H9 (cell line): ENCODE results near the gene ITPRID2. TPM values are rescaled to one million over a fixed set of nuclear protein-coding genes. Genes with fewer than 3 reads are reported as not detected.

Experiments
- DNase-seq: peaks from one replicate; pipeline ENCODE4 v3.0.0-alpha.2; 2017
- H2AFZ ChIP-seq: one replicate; pipeline ENCODE4 v1.6.1; 2013; ENCODE audit warnings: mild to moderate bottlenecking, low read length, control low read depth, moderate library complexity
- H2AK5ac ChIP-seq: 2 replicates; pipeline ENCODE4 v1.6.1; 2013; ENCODE audit warnings: low read length, control low read depth, mixed read lengths; ENCODE audit not compliant: insufficient read length
- H2BK120ac ChIP-seq: one replicate; pipeline ENCODE4 v1.6.1; 2013; ENCODE audit warnings: low read depth, mild to moderate bottlenecking, low read length, control low read depth, inconsistent platforms; ENCODE audit not compliant: poor library complexity, severe bottlenecking
- H2BK12ac ChIP-seq: 2 replicates; pipeline ENCODE4 v1.6.1; 2013; ENCODE audit warnings: low read length, control low read depth, mixed read lengths, low read depth; ENCODE audit not compliant: insufficient read length
- H2BK15ac ChIP-seq: 2 replicates; pipeline ENCODE4 v1.6.1; 2013; ENCODE audit warnings: low read depth, low read length, control low read depth
- H2BK20ac ChIP-seq: one replicate; pipeline ENCODE4 v1.6.1; 2013; ENCODE audit warnings: low read depth, mild to moderate bottlenecking, low read length, control low read depth, inconsistent platforms; ENCODE audit not compliant: poor library complexity, severe bottlenecking
- H2BK5ac ChIP-seq: 2 replicates; pipeline ENCODE4 v1.6.1; 2013; ENCODE audit warnings: low read length, control low read depth, mixed read lengths; ENCODE audit not compliant: insufficient read length
- H3K14ac ChIP-seq: 2 replicates; pipeline ENCODE4 v1.6.1; 2013; ENCODE audit warnings: low read length, control low read depth; ENCODE audit not compliant: insufficient read depth
- H3K18ac ChIP-seq: 2 replicates; pipeline ENCODE4 v1.6.1; 2013; ENCODE audit warnings: low read depth, mild to moderate bottlenecking, mixed read lengths, low read length, control low read depth; ENCODE audit not compliant: insufficient read length
- H3K23ac ChIP-seq: 2 replicates; pipeline ENCODE4 v1.6.1; 2013; ENCODE audit warnings: low read length, control low read depth, mixed read lengths, low read depth; ENCODE audit not compliant: insufficient read length
- H3K23me2 ChIP-seq: 2 replicates; pipeline ENCODE4 v1.6.1; 2013; ENCODE audit warnings: low read depth, mild to moderate bottlenecking, mixed read lengths, low read length, control low read depth; ENCODE audit not compliant: insufficient read length, poor library complexity, severe bottlenecking
- H3K27ac ChIP-seq: 2 replicates; pipeline ENCODE4 v1.5.1; 2013; ENCODE audit warnings: low read length, control low read depth, mixed read lengths, low read depth; ENCODE audit not compliant: insufficient read length
- H3K27me3 ChIP-seq: 2 replicates; pipeline ENCODE4 v1.6.1; 2013; ENCODE audit warnings: low read length, control low read depth, inconsistent platforms; ENCODE audit not compliant: insufficient read depth
- H3K4ac ChIP-seq: 2 replicates; pipeline ENCODE4 v1.6.1; 2013; ENCODE audit warnings: low read depth, mild to moderate bottlenecking, control low read depth, inconsistent platforms, low read length, moderate library complexity
- H3K4me1 ChIP-seq: 2 replicates; pipeline ENCODE4 v1.6.1; 2013; ENCODE audit warnings: low read length, control low read depth, inconsistent platforms; ENCODE audit not compliant: insufficient read depth
- H3K4me2 ChIP-seq: 2 replicates; pipeline ENCODE4 v1.6.1; 2013; ENCODE audit warnings: low read length, control low read depth, mixed read lengths; ENCODE audit not compliant: insufficient read length, insufficient read depth
- H3K56ac ChIP-seq: 2 replicates; pipeline ENCODE4 v1.6.1; 2013; ENCODE audit warnings: low read depth, mild to moderate bottlenecking, mixed read lengths, low read length, control low read depth; ENCODE audit not compliant: insufficient read length
- H3K79me1 ChIP-seq: 2 replicates; pipeline ENCODE4 v1.6.1; 2013; ENCODE audit warnings: low read depth, mild to moderate bottlenecking, moderate library complexity, low read length, control low read depth, inconsistent platforms; ENCODE audit not compliant: insufficient read depth, poor library complexity, severe bottlenecking
- H3K79me2 ChIP-seq: 2 replicates; pipeline ENCODE4 v1.6.1; 2013; ENCODE audit warnings: low read length, control low read depth, inconsistent platforms; ENCODE audit not compliant: insufficient read depth
- H3K9ac ChIP-seq: 2 replicates; pipeline ENCODE4 v1.6.1; 2013; ENCODE audit warnings: low read length, control low read depth, mixed read lengths; ENCODE audit not compliant: insufficient read length; ENCODE audit errors: extremely low read depth
- H3K9me3 ChIP-seq: one replicate; pipeline ENCODE4 v1.6.1; 2013; ENCODE audit warnings: low read depth, low read length, inconsistent platforms; ENCODE audit not compliant: control insufficient read depth
- H3T11ph ChIP-seq: one replicate; pipeline ENCODE4 v1.6.1; 2013; ENCODE audit warnings: mild to moderate bottlenecking, low read length, control low read depth, inconsistent platforms
- H4K20me1 ChIP-seq: one replicate; pipeline ENCODE4 v1.6.1; 2013; ENCODE audit not compliant: control insufficient read depth, insufficient read length, insufficient read depth
- H4K5ac ChIP-seq: 2 replicates; pipeline ENCODE4 v1.6.1; 2013; ENCODE audit warnings: low read depth, mild to moderate bottlenecking, mixed read lengths, low read length, control low read depth; ENCODE audit not compliant: insufficient read length
- H4K8ac ChIP-seq: replicated peaks from 2 replicates; pipeline ENCODE4 v1.6.1; 2013; ENCODE audit warnings: low read length, control low read depth, mixed read lengths, low read depth; ENCODE audit not compliant: insufficient read length
- H4K91ac ChIP-seq: 2 replicates; pipeline ENCODE4 v1.6.1; 2013; ENCODE audit warnings: low read depth, mild to moderate bottlenecking, moderate library complexity, mixed read lengths, low read length, control low read depth; ENCODE audit not compliant: insufficient read length
- H3K27ac Mint-ChIP-seq, 3 experiments: 2 replicates in 2 of 3; 3 replicates in 1 of 3; pipeline ENCODE4 v1.8.0; 2020 to 2021; ENCODE audit warnings: mixed read lengths in 3 of 3, mild to moderate bottlenecking in 1 of 3, moderate library complexity in 1 of 3
- H3K27me3 Mint-ChIP-seq: 2 replicates; pipeline ENCODE4 v1.8.0; 2021; ENCODE audit warnings: low read depth, mild to moderate bottlenecking, moderate library complexity, mixed read lengths
- H3K36me3 Mint-ChIP-seq, 3 experiments: 2 replicates in 2 of 3; 3 replicates in 1 of 3; pipeline ENCODE4 v1.8.0; 2020 to 2021; ENCODE audit warnings: low read depth in 3 of 3, mixed read lengths in 3 of 3; ENCODE audit not compliant: insufficient read depth in 1 of 3
- H3K4me1 Mint-ChIP-seq, 2 experiments: 2 replicates each; pipeline ENCODE4 v1.8.0; 2020; ENCODE audit warnings: mixed read lengths in 2 of 2
- H3K4me3 Mint-ChIP-seq, 2 experiments: 2 replicates in 1 of 2; 3 replicates in 1 of 2; pipeline ENCODE4 v1.8.0; 2020 to 2021; ENCODE audit warnings: mild to moderate bottlenecking in 2 of 2, mixed read lengths in 2 of 2, moderate library complexity in 1 of 2
- H3K9me3 Mint-ChIP-seq, 2 experiments: 2 replicates in 1 of 2; 3 replicates in 1 of 2; pipeline ENCODE4 v1.8.0; 2020; ENCODE audit warnings: mild to moderate bottlenecking in 2 of 2, mixed read lengths in 2 of 2, moderate library complexity in 1 of 2
- WGBS: extraction: QIAGEN DNeasy Blood & Tissue Kit; methylation state at CpG from one replicate; pipeline ENCODE4 v1.1.7; 2013; ENCODE audit warnings: missing lambda C conversion rate, low lambda C conversion rate, mixed read lengths; ENCODE audit not compliant: insufficient read length; ENCODE audit errors: extremely low coverage; 5-methylcytosine and 5-hydroxymethylcytosine counted together
- total RNA-seq: library from RNA; stranded (reverse); gene quantifications from 2 replicates; pipeline ENCODE4 v1.2.1, GENCODE V29; 2021
- TF ChIP-seq, protein P1 (sequence below): fragments of 200-600 bp; sonication (generic); conservative IDR thresholded peaks from 3 replicates; pipeline ENCODE4 v1.8.0; 2021; ENCODE audit warnings: antibody characterized with exemption, mild to moderate bottlenecking

ITPRID2 gene
- total RNA-seq, 1 experiment from 2014 or later: 12.0 TPM

- DNase-seq: no peak
- Histone ChIP-seq H3K4me1 (no peaks in the 10 kb centered on the region), H2BK12ac (no peak overlapping the region), H2BK120ac (no peak overlapping the region), H2BK20ac (no peak overlapping the region), H2AFZ (no peak overlapping the region), H3K56ac (no peak overlapping the region), H3K79me2 (no peaks in the 10 kb centered on the region), H3K27ac (no peak overlapping the region), H3K23me2 (no peaks in the 10 kb centered on the region), H3K18ac (no peak overlapping the region), H3K23ac (no peak overlapping the region), H4K91ac (no peak overlapping the region), H3K9ac (no peak overlapping the region), H4K20me1 (no peaks in the 10 kb centered on the region), H4K8ac (no peak overlapping the region), H3K9me3 (no peaks in the 10 kb centered on the region), H2BK5ac (no peak overlapping the region), H4K5ac (no peak overlapping the region), H3K4ac (no peak overlapping the region), H2AK5ac (no peak overlapping the region), H3K27me3 (no peaks in the 10 kb centered on the region), H3K79me1 (no peaks in the 10 kb centered on the region), H3K4me2 (no peak overlapping the region), H3K14ac (no peak overlapping the region), H2BK15ac (no peak overlapping the region), H3T11ph (no peak overlapping the region)
- Mint-ChIP-seq H3K9me3 (no peaks in the 10 kb centered on the region), H3K27me3 (no peaks in the 10 kb centered on the region), H3K27ac (no peak overlapping the region), H3K4me3 (no peak overlapping the region), H3K4me1 (peaks cover 5% of the 10 kb centered on the region in 2 experiments; a peak in 3 of 4 replicates), H3K36me3 (no peaks in the 10 kb centered on the region)
- WGBS: no CpG with 5 or more reads among the region's 2 CpGs
- TF ChIP-seq, protein P1, sequence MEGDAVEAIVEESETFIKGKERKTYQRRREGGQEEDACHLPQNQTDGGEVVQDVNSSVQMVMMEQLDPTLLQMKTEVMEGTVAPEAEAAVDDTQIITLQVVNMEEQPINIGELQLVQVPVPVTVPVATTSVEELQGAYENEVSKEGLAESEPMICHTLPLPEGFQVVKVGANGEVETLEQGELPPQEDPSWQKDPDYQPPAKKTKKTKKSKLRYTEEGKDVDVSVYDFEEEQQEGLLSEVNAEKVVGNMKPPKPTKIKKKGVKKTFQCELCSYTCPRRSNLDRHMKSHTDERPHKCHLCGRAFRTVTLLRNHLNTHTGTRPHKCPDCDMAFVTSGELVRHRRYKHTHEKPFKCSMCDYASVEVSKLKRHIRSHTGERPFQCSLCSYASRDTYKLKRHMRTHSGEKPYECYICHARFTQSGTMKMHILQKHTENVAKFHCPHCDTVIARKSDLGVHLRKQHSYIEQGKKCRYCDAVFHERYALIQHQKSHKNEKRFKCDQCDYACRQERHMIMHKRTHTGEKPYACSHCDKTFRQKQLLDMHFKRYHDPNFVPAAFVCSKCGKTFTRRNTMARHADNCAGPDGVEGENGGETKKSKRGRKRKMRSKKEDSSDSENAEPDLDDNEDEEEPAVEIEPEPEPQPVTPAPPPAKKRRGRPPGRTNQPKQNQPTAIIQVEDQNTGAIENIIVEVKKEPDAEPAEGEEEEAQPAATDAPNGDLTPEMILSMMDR: no peak
Measured at GRCh38 chr2:181876614-181877063, 14.9 kb upstream of the ITPRID2 start.
